Cardiac fibroblast (primary cell): ENCODE measurements around the gene BIRC2.

Source experiments
- DNase-seq, 2 donors: peaks; one replicate each; pipeline versions ENCODE4 v3.0.0 to v3.0.0-alpha.2; 2010; ENCODE audit warnings: low read depth in 2 of 2
- H3K4me3 ChIP-seq, 2 donors: replicated peaks in 1 of 2; 1 replicate in 1 of 2; 2 replicates in 1 of 2; pipeline ENCODE4 v1.5.1; 2011; ENCODE audit warnings: low read depth in 2 of 2, low read length in 2 of 2, mild to moderate bottlenecking in 2 of 2, moderate library complexity in 1 of 2
- CTCF ChIP-seq: IDR thresholded peaks from one replicate; pipeline ENCODE4 v1.5.1; 2011; ENCODE audit warnings: low read depth, mild to moderate bottlenecking, low read length, inconsistent platforms

BIRC2 gene

GRCh38 chr11:102383839-102384238, 36.8 kb downstream of the BIRC2 start:
- no peak for DNase-seq
- no peak for TF ChIP-seq CTCF
- H3K4me3 ChIP-seq = no peak overlapping the region

GRCh38 chr11:102384419-102385079, 37.5 kb downstream of the BIRC2 start:
- DNase-seq = no peak
- TF ChIP-seq CTCF = no peak
- H3K4me3 ChIP-seq = no peak overlapping the region

GRCh38 chr11:102385085-102386007, 38.3 kb downstream of the BIRC2 start:
- DNase-seq = no peak
- no peak overlapping the region for H3K4me3 ChIP-seq
- TF ChIP-seq CTCF = no peak

GRCh38 chr11:102386136-102386734, 39.2 kb downstream of the BIRC2 start:
- no peak for TF ChIP-seq CTCF
- no peak for DNase-seq
- H3K4me3 ChIP-seq = no peak overlapping the region

GRCh38 chr11:102387043-102387781, 40.2 kb downstream of the BIRC2 start:
- no peak overlapping the region for H3K4me3 ChIP-seq
- TF ChIP-seq CTCF = no peak
- DNase-seq = no peak

- peak in 1 of 2 donors; percentile 6 for DNase-seq
- TF ChIP-seq CTCF = no peak
Measured at GRCh38 chr11:102389253-102389652, 42.2 kb downstream of the BIRC2 start.

More at GRCh38 chr11:102389253-102389652, 42.2 kb downstream of the BIRC2 start:
- H3K4me3 ChIP-seq = no peak overlapping the region
